Skeletal muscle satellite cell (primary cell): ENCODE measurements around the gene VPS41.

Experiments used
- H3K27me3 ChIP-seq: 2 replicates; pipeline ENCODE4 v1.7.0; 2013; ENCODE audit warnings: low read length; ENCODE audit not compliant: control insufficient read depth, insufficient read depth
- H3K36me3 ChIP-seq: 2 replicates; pipeline ENCODE4 v1.7.0; 2013; ENCODE audit warnings: mild to moderate bottlenecking, control low read depth, low read length; ENCODE audit not compliant: insufficient read depth
- H3K4me1 ChIP-seq: 2 replicates; pipeline ENCODE4 v1.7.0; 2013; ENCODE audit warnings: low read length; ENCODE audit not compliant: control insufficient read depth, insufficient read depth
- H3K4me2 ChIP-seq: 2 replicates; pipeline ENCODE4 v1.7.0; 2013; ENCODE audit warnings: mild to moderate bottlenecking, low read length
- H3K4me3 ChIP-seq: 2 replicates; pipeline ENCODE4 v1.7.0; 2013; ENCODE audit warnings: low read length
- H3K9ac ChIP-seq: 2 replicates; pipeline ENCODE4 v1.7.0; 2013; ENCODE audit warnings: mild to moderate bottlenecking, low read depth, low read length, moderate library complexity
- H3K9me3 ChIP-seq: replicated peaks from 2 replicates; pipeline ENCODE4 v1.7.0; 2013; ENCODE audit warnings: mild to moderate bottlenecking, control low read depth, low read length

The VPS41 gene

GRCh38 chr7:38934536-38934935 is 25.5 kb upstream of the VPS41 start:
- Histone ChIP-seq H3K4me2 (no peak overlapping the region), H3K9me3 (no peaks in the 10 kb centered on the region), H3K4me1 (peaks cover 6% of the 10 kb centered on the region), H3K4me3 (no peak overlapping the region), H3K27me3 (no peaks in the 10 kb centered on the region), H3K36me3 (no peaks in the 10 kb centered on the region), H3K9ac (no peak overlapping the region)

DNA sequence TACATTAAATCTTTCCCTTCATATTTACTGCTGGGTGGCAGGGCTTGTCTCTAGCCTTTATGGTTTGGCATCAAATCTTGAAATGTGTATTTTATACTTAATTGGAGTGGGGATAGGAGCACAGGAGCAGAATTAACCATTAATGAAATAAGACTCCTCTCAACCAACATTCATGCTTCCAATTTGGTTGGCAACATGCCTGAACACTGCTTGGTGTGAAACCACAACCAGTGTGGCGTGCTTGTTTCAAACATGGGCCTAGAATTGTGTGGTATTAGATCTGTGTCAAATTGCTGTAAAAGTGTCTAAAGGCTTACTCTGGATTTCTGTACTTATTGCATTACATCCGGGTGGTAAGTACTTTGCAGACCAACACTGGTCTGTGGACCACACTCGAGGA is 25.1 kb upstream of the VPS41 start:
- no peak overlapping the region for H3K9ac ChIP-seq
- H3K27me3 ChIP-seq, result no peaks in the 10 kb centered on the region
- H3K4me1 ChIP-seq, result peaks cover 11% of the 10 kb centered on the region
- H3K4me2 ChIP-seq, result no peak overlapping the region
- H3K9me3 ChIP-seq, result no peaks in the 10 kb centered on the region
- no peak overlapping the region for H3K4me3 ChIP-seq
- H3K36me3 ChIP-seq, result no peaks in the 10 kb centered on the region

GRCh38 chr7:38932509-38933168 is 23.6 kb upstream of the VPS41 start:
- H3K4me2 ChIP-seq, result no peak overlapping the region
- no peaks in the 10 kb centered on the region for H3K36me3 ChIP-seq
- no peak overlapping the region for H3K4me3 ChIP-seq
- peaks cover 11% of the 10 kb centered on the region for H3K4me1 ChIP-seq
- H3K27me3 ChIP-seq, result no peaks in the 10 kb centered on the region
- no peak overlapping the region for H3K9ac ChIP-seq
- no peaks in the 10 kb centered on the region for H3K9me3 ChIP-seq

- peaks cover 4% of the 10 kb centered on the region for H3K27me3 ChIP-seq
- H3K4me3 ChIP-seq, result no peak overlapping the region
- H3K4me2 ChIP-seq, result no peak overlapping the region
- H3K4me1 ChIP-seq, result peaks cover 11% of the 10 kb centered on the region
- H3K9me3 ChIP-seq, result no peaks in the 10 kb centered on the region
- H3K36me3 ChIP-seq, result no peaks in the 10 kb centered on the region
- no peak overlapping the region for H3K9ac ChIP-seq
Observed at GRCh38 chr7:38929460-38930171, 20.6 kb upstream of the VPS41 start.

- no peaks in the 10 kb centered on the region for H3K36me3 ChIP-seq
- H3K9me3 ChIP-seq, result no peaks in the 10 kb centered on the region
Observed at GRCh38 chr7:38928506-38928905, 19.5 kb upstream of the VPS41 start.

DNA sequence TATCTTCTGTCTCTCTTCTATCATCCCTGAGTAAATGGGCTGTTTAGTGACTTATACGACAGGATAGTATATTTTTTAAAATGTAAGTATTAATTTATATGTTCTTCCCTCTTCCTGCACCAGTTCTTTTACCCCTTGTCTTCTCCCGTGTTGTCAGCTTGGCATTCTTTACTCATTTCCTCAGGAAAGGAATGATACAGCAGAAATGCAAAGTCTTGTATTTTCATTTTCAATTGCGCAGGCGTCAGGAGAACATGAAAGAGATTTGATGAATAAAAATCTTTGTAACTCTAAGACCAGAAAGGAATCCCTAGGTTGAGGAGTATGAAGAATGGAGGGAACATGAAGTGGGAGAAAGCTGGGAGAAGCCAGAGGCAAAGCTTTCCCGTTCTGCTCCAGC is 18.8 kb upstream of the VPS41 start:
- no peak overlapping the region for H3K9ac ChIP-seq
- H3K36me3 ChIP-seq, result no peaks in the 10 kb centered on the region
- peaks cover 11% of the 10 kb centered on the region for H3K4me1 ChIP-seq
- H3K4me2 ChIP-seq, result no peak overlapping the region
- H3K4me3 ChIP-seq, result no peak overlapping the region
- H3K9me3 ChIP-seq, result no peaks in the 10 kb centered on the region
- peaks cover 4% of the 10 kb centered on the region for H3K27me3 ChIP-seq

More at GRCh38 chr7:38928506-38928905, 19.5 kb upstream of the VPS41 start:
- no peak overlapping the region for H3K9ac ChIP-seq
- peaks cover 4% of the 10 kb centered on the region for H3K27me3 ChIP-seq
- peaks cover 11% of the 10 kb centered on the region for H3K4me1 ChIP-seq
- H3K4me3 ChIP-seq, result no peak overlapping the region
- H3K4me2 ChIP-seq, result no peak overlapping the region

- Histone ChIP-seq H3K4me3 (no peak overlapping the region), H3K9me3 (no peaks in the 10 kb centered on the region), H3K4me2 (no peak overlapping the region), H3K9ac (no peak overlapping the region), H3K27me3 (peaks cover 6% of the 10 kb centered on the region), H3K4me1 (no peaks in the 10 kb centered on the region), H3K36me3 (no peaks in the 10 kb centered on the region)
Observed at GRCh38 chr7:38920731-38921130, 11.7 kb upstream of the VPS41 start.

GRCh38 chr7:38916396-38916795 is 7.4 kb upstream of the VPS41 start:
- no peak overlapping the region for H3K9ac ChIP-seq
- peaks cover 6% of the 10 kb centered on the region for H3K4me1 ChIP-seq
- H3K36me3 ChIP-seq, result no peaks in the 10 kb centered on the region
- no peak overlapping the region for H3K4me2 ChIP-seq
- H3K9me3 ChIP-seq, result no peaks in the 10 kb centered on the region
- no peak overlapping the region for H3K4me3 ChIP-seq
- peaks cover 4% of the 10 kb centered on the region for H3K27me3 ChIP-seq

DNA sequence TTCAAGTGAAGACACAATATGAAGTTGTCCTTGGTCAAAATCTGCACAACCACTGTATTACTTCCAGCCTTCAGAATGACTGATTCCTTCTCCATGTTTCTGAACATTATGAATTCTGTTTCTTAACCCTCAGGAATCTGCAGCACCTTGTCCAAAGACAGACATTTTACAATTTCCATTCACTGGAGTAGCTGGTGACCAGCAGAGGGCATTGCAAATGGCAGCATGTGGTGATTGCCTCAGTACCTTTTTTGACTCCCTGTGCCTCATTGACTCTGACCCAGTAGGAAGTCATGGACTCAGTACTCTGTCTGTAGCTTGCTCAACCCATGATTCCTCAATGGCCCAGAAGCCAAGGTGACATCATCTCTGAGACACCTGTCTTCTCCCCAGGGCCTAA is 879 bp upstream of the VPS41 start:
- no peaks in the 10 kb centered on the region for H3K36me3 ChIP-seq
- H3K4me1 ChIP-seq, result peaks cover 11% of the 10 kb centered on the region
- no peak overlapping the region for H3K9ac ChIP-seq
- H3K4me2 ChIP-seq, result no peak overlapping the region
- no peak overlapping the region for H3K4me3 ChIP-seq
- H3K9me3 ChIP-seq, result no peaks in the 10 kb centered on the region
- no peaks in the 10 kb centered on the region for H3K27me3 ChIP-seq

DNA sequence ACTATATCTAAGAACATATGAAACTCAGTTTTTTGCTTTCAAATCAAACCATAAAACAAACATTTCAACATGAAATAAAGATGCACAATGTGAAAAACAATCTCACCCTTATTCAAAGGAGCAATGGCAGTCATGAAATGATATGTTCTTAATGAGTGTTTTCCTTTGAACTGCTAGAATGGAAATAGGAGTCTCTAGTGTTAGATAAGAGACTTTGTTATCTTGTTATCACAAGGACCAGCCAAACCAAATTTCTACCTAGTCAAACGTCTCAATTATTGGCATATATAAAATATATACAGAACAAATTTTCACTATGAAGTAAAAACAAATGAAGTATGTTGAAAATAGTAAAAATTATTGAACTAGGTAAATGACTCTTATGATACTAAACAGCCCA is 1.2 kb downstream of the VPS41 start:
- H3K4me3 ChIP-seq, result peak overlapping the region; percentile 86

GRCh38 chr7:38907066-38907465 is 1.9 kb downstream of the VPS41 start:
- no peaks in the 10 kb centered on the region for H3K36me3 ChIP-seq
- no peak overlapping the region for H3K4me3 ChIP-seq
- no peaks in the 10 kb centered on the region for H3K27me3 ChIP-seq
- H3K4me2 ChIP-seq, result no peak overlapping the region
- H3K9ac ChIP-seq, result no peak overlapping the region
- H3K9me3 ChIP-seq, result no peaks in the 10 kb centered on the region
- H3K4me1 ChIP-seq, result peaks cover 6% of the 10 kb centered on the region

More for the DNA sequence above, 1.2 kb downstream of the VPS41 start:
- Histone ChIP-seq H3K4me1 (peaks cover 6% of the 10 kb centered on the region), H3K9me3 (no peaks in the 10 kb centered on the region), H3K9ac (peak overlapping the region; percentile 81), H3K36me3 (no peaks in the 10 kb centered on the region), H3K27me3 (no peaks in the 10 kb centered on the region), H3K4me2 (peak overlapping the region; percentile 81)
